ENCODE measurements around the gene MRPL42. TPM values are rescaled to one million over a fixed set of nuclear protein-coding genes. Genes with fewer than 3 reads are reported as not detected.

MRPL42 gene
- total RNA-seq, 1 experiment from 2014 or later: 61.0 TPM

- no peak overlapping the region for H3K4me3 ChIP-seq
- H3K9me3 ChIP-seq (ENCODE audit: insufficient read depth, low read depth): no peaks in the 10 kb centered on the region
- intact Hi-C loops (cut with micrococcal nuclease; ENCODE audit: unreplicated experiment): no loop called here
- no peak overlapping the region for H3K4me2 ChIP-seq
- no peak for DNase-seq
- H3K27ac ChIP-seq: no peak overlapping the region
- peaks cover 84% of the 10 kb centered on the region for H4K20me1 ChIP-seq (ENCODE audit: insufficient read depth)
- no peaks in the 10 kb centered on the region for H3K9me2 ChIP-seq (ENCODE audit: insufficient read depth)
- no peaks in the 10 kb centered on the region for H3K4me1 ChIP-seq (replicated peaks; ENCODE audit: insufficient read depth)
- TF ChIP-seq EZH2 (IDR thresholded peaks at IDR 0.05; ENCODE audit: low read depth) (no peak), CTCF (conservative IDR thresholded peaks at IDR 0.05) (no peak)
- POLR2A ChIA-PET (ENCODE audit: unreplicated experiment): interaction anchor here (0.6 kb wide), 1 partner anchor 1287 kb away, joined by 10 read pairs; no protein-coding TSS in a partner anchor
- no peaks in the 10 kb centered on the region for H3K36me3 ChIP-seq (ENCODE audit: low read depth)
- peaks cover 22% of the 10 kb centered on the region; the same call in 1 of the 2 replicates for H3F3A ChIP-seq (ENCODE audit: insufficient read depth, low read depth)
- H3K27me3 ChIP-seq (ENCODE audit: insufficient read depth, low read depth): no peaks in the 10 kb centered on the region
- no peak overlapping the region for H2AFZ ChIP-seq
- CTCF ChIA-PET: interaction anchor here (0.6 kb wide), 1 partner anchor 1582 kb away, joined by 3 read pairs; the partner anchor contains the start of gene NDUFA12
- peaks cover 97% of the 10 kb centered on the region for H3K79me2 ChIP-seq (ENCODE audit: low read depth)
- no TSS peak for BruUV-seq (replicated peaks)
These were observed 45.3 kb upstream of the MRPL42 start for GRCh38 chr12:93422050-93422449.

- Histone ChIP-seq H4K20me1 (ENCODE audit: insufficient read depth) (peaks cover 87% of the 10 kb centered on the region), H3K9me3 (ENCODE audit: insufficient read depth, low read depth) (no peaks in the 10 kb centered on the region), H3F3A (ENCODE audit: insufficient read depth, low read depth) (peaks cover 16% of the 10 kb centered on the region; the same call in 1 of the 2 replicates), H3K4me2 (no peak overlapping the region), H3K4me3 (no peak overlapping the region), H3K9me2 (ENCODE audit: insufficient read depth) (no peaks in the 10 kb centered on the region), H3K27me3 (ENCODE audit: insufficient read depth, low read depth) (no peaks in the 10 kb centered on the region), H3K36me3 (ENCODE audit: low read depth) (no peaks in the 10 kb centered on the region), H2AFZ (no peak overlapping the region), H3K27ac (no peak overlapping the region), H3K79me2 (ENCODE audit: low read depth) (peaks cover 96% of the 10 kb centered on the region), H3K4me1 (replicated peaks; ENCODE audit: insufficient read depth) (no peaks in the 10 kb centered on the region; the same call in 1 of the 2 replicates)
- DNase-seq: no peak
- POLR2A ChIA-PET (ENCODE audit: unreplicated experiment): interaction anchor here (0.7 kb wide), 1 partner anchor 12 kb away, joined by 4 read pairs; no protein-coding TSS in a partner anchor
- intact Hi-C loops (cut with micrococcal nuclease; ENCODE audit: unreplicated experiment): no loop called here
- TF ChIP-seq CTCF (conservative IDR thresholded peaks at IDR 0.05) (no peak), EZH2 (IDR thresholded peaks at IDR 0.05; ENCODE audit: low read depth) (no peak)
- CTCF ChIA-PET: no interaction called here
- BruUV-seq (replicated peaks): no TSS peak
These were observed 41.4 kb upstream of the MRPL42 start for GRCh38 chr12:93425736-93426411.

- no TSS peak for BruUV-seq (replicated peaks)
- ChIA-PET POLR2A (ENCODE audit: unreplicated experiment) (interaction anchor here (0.7 kb wide), 1 partner anchor 12 kb away, joined by 4 read pairs; no protein-coding TSS in a partner anchor), CTCF (no interaction called here)
- Histone ChIP-seq H3K9me3 (ENCODE audit: insufficient read depth, low read depth) (no peaks in the 10 kb centered on the region), H3K79me2 (ENCODE audit: low read depth) (peaks cover 97% of the 10 kb centered on the region), H3K4me3 (no peak overlapping the region), H4K20me1 (ENCODE audit: insufficient read depth) (peaks cover 88% of the 10 kb centered on the region), H3K4me1 (replicated peaks; ENCODE audit: insufficient read depth) (no peaks in the 10 kb centered on the region; the same call in 1 of the 2 replicates), H2AFZ (no peak overlapping the region), H3K36me3 (ENCODE audit: low read depth) (no peaks in the 10 kb centered on the region), H3K9me2 (ENCODE audit: insufficient read depth) (no peaks in the 10 kb centered on the region), H3K4me2 (no peak overlapping the region), H3K27me3 (ENCODE audit: insufficient read depth, low read depth) (no peaks in the 10 kb centered on the region), H3F3A (ENCODE audit: insufficient read depth, low read depth) (peaks cover 16% of the 10 kb centered on the region; the same call in 1 of the 2 replicates), H3K27ac (no peak overlapping the region)
- intact Hi-C loops (cut with micrococcal nuclease; ENCODE audit: unreplicated experiment): no loop called here
- TF ChIP-seq EZH2 (IDR thresholded peaks at IDR 0.05; ENCODE audit: low read depth) (no peak), CTCF (conservative IDR thresholded peaks at IDR 0.05) (no peak)
- DNase-seq: no peak
These were observed 40.9 kb upstream of the MRPL42 start for GRCh38 chr12:93426412-93426805.

Measured in PC-9 (cell line).